RWPE2 (cell line): ENCODE measurements around the gene IFITM1.

Source experiments
- ATAC-seq: fragments of 200-7000 bp; cut with Tn5 transposase; 3 replicates; pipeline ENCODE4 v1.9.1; 2021; ENCODE audit warnings: low read depth
- DNase-seq: peaks from one replicate; pipeline ENCODE4 v3.0.0-alpha.2; 2020; ENCODE audit warnings: low spot score
- H3K27ac ChIP-seq: fragments of 450-650 bp; 2 replicates; pipeline ENCODE4 v1.5.1; 2017; ENCODE audit warnings: mild to moderate bottlenecking; ENCODE audit not compliant: poor library complexity, severe bottlenecking
- H3K27me3 ChIP-seq: fragments of 250-450 bp; sonication (Bioruptor Pico); 2 replicates; pipeline ENCODE4 v1.5.1; 2021; ENCODE audit warnings: mild to moderate bottlenecking, moderate library complexity; ENCODE audit not compliant: insufficient read depth, poor library complexity, severe bottlenecking
- H3K36me3 ChIP-seq: fragments of 250-450 bp; sonication (Bioruptor Pico); 2 replicates; pipeline ENCODE4 v1.5.1; 2020; ENCODE audit warnings: low read depth, mild to moderate bottlenecking, moderate library complexity
- H3K4me1 ChIP-seq: fragments of 250-450 bp; sonication (Bioruptor Pico); 2 replicates; pipeline ENCODE4 v1.5.1; 2021; ENCODE audit warnings: mild to moderate bottlenecking, moderate library complexity; ENCODE audit not compliant: insufficient read depth, poor library complexity, severe bottlenecking
- H3K4me3 ChIP-seq: fragments of 250-450 bp; sonication (Bioruptor Pico); 2 replicates; pipeline ENCODE4 v1.5.1; 2021; ENCODE audit warnings: mild to moderate bottlenecking, moderate library complexity; ENCODE audit not compliant: severe bottlenecking
- H3K9me3 ChIP-seq: fragments of 250-450 bp; sonication (Bioruptor Pico); 2 replicates; pipeline ENCODE4 v1.5.1; 2021; ENCODE audit warnings: mild to moderate bottlenecking, moderate library complexity; ENCODE audit not compliant: severe bottlenecking
- TF ChIP-seq, protein P1 (sequence below): fragments of 450-650 bp; IDR thresholded peaks from one replicate; pipeline ENCODE4 v1.5.1; 2017; ENCODE audit warnings: mild to moderate bottlenecking, moderate library complexity; ENCODE audit not compliant: poor library complexity, severe bottlenecking

The IFITM1 gene

GRCh38 chr11:334264-334994, 20.6 kb downstream of the IFITM1 start:
- no peaks in the 10 kb centered on the region for H3K36me3 ChIP-seq
- ATAC-seq (no peak), DNase-seq (no peak)
- TF ChIP-seq, protein P1, sequence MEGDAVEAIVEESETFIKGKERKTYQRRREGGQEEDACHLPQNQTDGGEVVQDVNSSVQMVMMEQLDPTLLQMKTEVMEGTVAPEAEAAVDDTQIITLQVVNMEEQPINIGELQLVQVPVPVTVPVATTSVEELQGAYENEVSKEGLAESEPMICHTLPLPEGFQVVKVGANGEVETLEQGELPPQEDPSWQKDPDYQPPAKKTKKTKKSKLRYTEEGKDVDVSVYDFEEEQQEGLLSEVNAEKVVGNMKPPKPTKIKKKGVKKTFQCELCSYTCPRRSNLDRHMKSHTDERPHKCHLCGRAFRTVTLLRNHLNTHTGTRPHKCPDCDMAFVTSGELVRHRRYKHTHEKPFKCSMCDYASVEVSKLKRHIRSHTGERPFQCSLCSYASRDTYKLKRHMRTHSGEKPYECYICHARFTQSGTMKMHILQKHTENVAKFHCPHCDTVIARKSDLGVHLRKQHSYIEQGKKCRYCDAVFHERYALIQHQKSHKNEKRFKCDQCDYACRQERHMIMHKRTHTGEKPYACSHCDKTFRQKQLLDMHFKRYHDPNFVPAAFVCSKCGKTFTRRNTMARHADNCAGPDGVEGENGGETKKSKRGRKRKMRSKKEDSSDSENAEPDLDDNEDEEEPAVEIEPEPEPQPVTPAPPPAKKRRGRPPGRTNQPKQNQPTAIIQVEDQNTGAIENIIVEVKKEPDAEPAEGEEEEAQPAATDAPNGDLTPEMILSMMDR: no peak
- no peaks in the 10 kb centered on the region for H3K27me3 ChIP-seq
- no peak overlapping the region for H3K27ac ChIP-seq
- no peaks in the 10 kb centered on the region for H3K9me3 ChIP-seq
- H3K4me1 ChIP-seq: no peaks in the 10 kb centered on the region
- H3K4me3 ChIP-seq: no peak overlapping the region

GRCh38 chr11:335779-336658, 22.2 kb downstream of the IFITM1 start:
- TF ChIP-seq, protein P1: no peak
- no peaks in the 10 kb centered on the region for H3K36me3 ChIP-seq
- H3K9me3 ChIP-seq: no peaks in the 10 kb centered on the region
- H3K27me3 ChIP-seq: no peaks in the 10 kb centered on the region
- H3K4me3 ChIP-seq: no peak overlapping the region
- H3K4me1 ChIP-seq: no peaks in the 10 kb centered on the region
- DNase-seq (no peak), ATAC-seq (no peak)
- H3K27ac ChIP-seq: no peak overlapping the region

DNA sequence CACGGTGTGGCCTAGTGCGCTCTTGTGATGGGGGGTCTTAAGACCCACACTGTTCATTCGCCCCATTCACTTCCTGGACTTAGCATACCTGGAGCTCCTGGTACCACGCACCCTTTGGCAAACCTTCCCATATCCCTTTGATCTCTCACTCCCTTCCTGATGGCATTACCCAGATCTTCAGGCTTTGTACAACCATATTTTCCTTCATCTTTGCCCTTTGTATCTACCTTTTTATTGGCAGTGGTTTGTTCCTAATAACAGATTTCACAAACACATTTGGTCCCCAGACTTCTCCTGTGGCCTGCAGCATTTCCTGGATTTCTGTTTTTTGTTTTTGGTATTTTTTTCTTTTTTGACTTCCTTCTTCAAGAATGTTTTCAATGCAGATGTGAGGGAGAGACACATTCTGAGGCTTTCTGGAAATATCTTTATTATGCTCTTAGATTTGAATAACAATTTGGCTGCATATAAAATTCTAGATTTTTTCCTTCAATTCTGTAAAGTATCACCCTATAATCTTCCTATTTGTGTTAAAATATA, 22.9 kb downstream of the IFITM1 start:
- Histone ChIP-seq H3K4me3 (no peak overlapping the region), H3K27me3 (no peaks in the 10 kb centered on the region), H3K4me1 (no peaks in the 10 kb centered on the region), H3K36me3 (no peaks in the 10 kb centered on the region), H3K9me3 (no peaks in the 10 kb centered on the region), H3K27ac (no peak overlapping the region)
- ATAC-seq (no peak), DNase-seq (no peak)
- TF ChIP-seq, protein P1: no peak

- H3K9me3 ChIP-seq: no peaks in the 10 kb centered on the region
- no peak for ATAC-seq
- H3K27me3 ChIP-seq: no peaks in the 10 kb centered on the region
- DNase-seq: no peak
- H3K27ac ChIP-seq: no peak overlapping the region
- TF ChIP-seq, protein P1: no peak
- no peak overlapping the region for H3K4me3 ChIP-seq
- no peaks in the 10 kb centered on the region for H3K36me3 ChIP-seq
- H3K4me1 ChIP-seq: no peaks in the 10 kb centered on the region
These were observed 23.9 kb downstream of the IFITM1 start for GRCh38 chr11:337711-338110.
